GM21528 (cell line): ENCODE data around the gene ZSWIM1.
"Not testable (repeated sequence)": the region's sequence is repeated elsewhere in the genome, so short reads cannot be mapped to it uniquely, and the experiment has no call there.

Experiments used
- ATAC-seq: cut with Tn5 transposase; IDR thresholded peaks from one replicate; pipeline ENCODE4 v1.9.1; 2021; ENCODE audit warnings: mild to moderate bottlenecking, moderate library complexity; ENCODE audit not compliant: unreplicated experiment, low FRiP score

The ZSWIM1 gene

GRCh38 chr20:45853484-45853883 is 27.5 kb upstream of the ZSWIM1 start:
- ATAC-seq = no peak

- peak; percentile 95 for ATAC-seq
Measured at GRCh38 chr20:45857114-45857881, 23.7 kb upstream of the ZSWIM1 start, which contains the start of the genes ACOT8 and ZSWIM3. ACOT8 (minus strand) TSS chr20:45857392; CDS start chr20:45857315, 77 bp downstream. ZSWIM3 (plus strand) TSS chr20:45857614; CDS start chr20:45857826, 212 bp downstream.

- peak; percentile 32 for ATAC-seq
Measured at GRCh38 chr20:45857882-45858216, 23.2 kb upstream of the ZSWIM1 start.

- no peak for ATAC-seq
Measured at GRCh38 chr20:45859916-45860315, 21.1 kb upstream of the ZSWIM1 start.

- no peak for ATAC-seq
Measured at GRCh38 chr20:45860560-45861220, 20.3 kb upstream of the ZSWIM1 start.

- no peak for ATAC-seq
Measured at GRCh38 chr20:45861221-45862075, 19.6 kb upstream of the ZSWIM1 start.

GRCh38 chr20:45863543-45864470 is 17.2 kb upstream of the ZSWIM1 start:
- no peak for ATAC-seq

- ATAC-seq = no peak
Measured at GRCh38 chr20:45866454-45866853, 14.6 kb upstream of the ZSWIM1 start.

- no peak for ATAC-seq
Measured at GRCh38 chr20:45867136-45867818, 13.8 kb upstream of the ZSWIM1 start.

- no peak for ATAC-seq
Measured at GRCh38 chr20:45867819-45868176, 13.2 kb upstream of the ZSWIM1 start.

GRCh38 chr20:45872626-45873025 is 8.4 kb upstream of the ZSWIM1 start:
- no peak for ATAC-seq

GRCh38 chr20:45873409-45874103 is 7.5 kb upstream of the ZSWIM1 start:
- ATAC-seq = no peak

- ATAC-seq = not testable (repeated sequence)
Measured at GRCh38 chr20:45874104-45874481, 6.9 kb upstream of the ZSWIM1 start.

- ATAC-seq = no peak
Measured at GRCh38 chr20:45874576-45874975, 6.5 kb upstream of the ZSWIM1 start.

- ATAC-seq = no peak
Measured at GRCh38 chr20:45878076-45878761, 2.8 kb upstream of the ZSWIM1 start.

- no peak for ATAC-seq
Measured at GRCh38 chr20:45882469-45883099, 1.6 kb downstream of the ZSWIM1 start.

- ATAC-seq = no peak
Measured at GRCh38 chr20:45883100-45883469, 2.1 kb downstream of the ZSWIM1 start.
